Measurements from ENCODE around the gene PLEKHG3. TPM values are rescaled to one million over a fixed set of nuclear protein-coding genes. Genes with fewer than 3 reads are reported as not detected.
A peak's percentile ranks its signal among the peaks of the same experiment; 100 is the strongest.

PLEKHG3 gene
- total and polyA plus RNA-seq, 4 experiments from 2014 or later = 10.8 to 62.6 (median 54.9) TPM

GRCh38 chr14:64698903-64699302 lies 5.3 kb upstream of the PLEKHG3 start:
- Mint-ChIP-seq H3K9me3 (no peaks in the 10 kb centered on the region), H3K27me3 (no peaks in the 10 kb centered on the region), H3K4me3 (peak overlapping the region; percentile 11 to 80 (median 60)), H3K4me1 (peaks cover 53 to 88% (median 64%) of the 10 kb centered on the region in 4 donors), H3K36me3 (no peaks in the 10 kb centered on the region), H3K27ac (peak overlapping the region; percentile 48 to 95 (median 86))
- CTCF ChIA-PET (ENCODE audit: partially characterized antibody) = interaction anchor here (0.7 to 7.4 kb wide), 16 partner anchors 10 to 194 kb away, joined by 3 to 62 read pairs (median 4); no protein-coding TSS in a partner anchor
- Histone ChIP-seq H3K27ac (ENCODE audit: low read depth, low read length) (peak overlapping the region; percentile 7), H3K4me3 (ENCODE audit: low read length in 2 of 2) (no peak overlapping the region), H3K36me3 (ENCODE audit: insufficient read depth, low read length) (no peaks in the 10 kb centered on the region), H3K9me3 (ENCODE audit: control insufficient read depth in 1 of 2, low read length in 2 of 2) (no peaks in the 10 kb centered on the region), H3K4me1 (ENCODE audit: insufficient read depth, low read length) (peaks cover 89% of the 10 kb centered on the region), H3K27me3 (ENCODE audit: insufficient read depth, low read length) (no peaks in the 10 kb centered on the region)
- intact Hi-C loops (cut with micrococcal nuclease) = loop anchor here (2.0 kb wide), 1 partner anchor 24 kb away; no protein-coding TSS in a partner anchor
- POLR2A ChIA-PET (ENCODE audit: partially characterized antibody) = interaction anchor here (0.7 to 21.0 kb wide), 13 partner anchors 8 to 216 kb away, joined by 3 to 469 read pairs (median 7); partner anchors contain the start of genes PLEKHG3 and ZBTB1
- DNase-seq = peak in 4 of 5 donors; percentile 37 to 59 (median 50)

- Histone ChIP-seq H3K4me3 (ENCODE audit: low read length in 2 of 2) (no peak overlapping the region), H3K36me3 (ENCODE audit: insufficient read depth, low read length) (no peaks in the 10 kb centered on the region), H3K27ac (ENCODE audit: low read depth, low read length) (no peak overlapping the region), H3K4me1 (ENCODE audit: insufficient read depth, low read length) (peaks cover 80% of the 10 kb centered on the region), H3K9me3 (ENCODE audit: control insufficient read depth in 1 of 2, low read length in 2 of 2) (no peaks in the 10 kb centered on the region), H3K27me3 (ENCODE audit: insufficient read depth, low read length) (no peaks in the 10 kb centered on the region)
- H3K27me3 Mint-ChIP-seq = no peaks in the 10 kb centered on the region
- no peak for DNase-seq
- H3K4me1 Mint-ChIP-seq = peaks cover 46 to 82% (median 58%) of the 10 kb centered on the region in 4 donors
- peak overlapping the region in 4 of 7 donors; percentile 11 to 83 (median 63) for H3K27ac Mint-ChIP-seq
- CTCF ChIA-PET (ENCODE audit: partially characterized antibody) = interaction anchor here (1.6 to 7.4 kb wide), 4 partner anchors 9 to 28 kb away, joined by 3 to 62 read pairs (median 17); no protein-coding TSS in a partner anchor
- POLR2A ChIA-PET (ENCODE audit: partially characterized antibody) = interaction anchor here (7.9 to 21.0 kb wide), 3 partner anchors 6 to 27 kb away, joined by 56 to 469 read pairs (median 178); partner anchors contain the start of gene PLEKHG3
- H3K36me3 Mint-ChIP-seq = peaks cover 0 to 5% of the 10 kb centered on the region in 2 donors
- intact Hi-C loops (cut with micrococcal nuclease) = no loop called here
- H3K9me3 Mint-ChIP-seq = no peaks in the 10 kb centered on the region
- peak overlapping the region in 2 of 8 donors; percentile 13 to 64 for H3K4me3 Mint-ChIP-seq
Measured at GRCh38 chr14:64700290-64700689, 3.9 kb upstream of the PLEKHG3 start.

- Mint-ChIP-seq H3K27me3 (no peaks in the 10 kb centered on the region), H3K27ac (peak overlapping the region in 5 of 7 donors; percentile 7 to 83 (median 30)), H3K36me3 (peaks cover 0 to 11% of the 10 kb centered on the region in 2 donors), H3K4me3 (no peak overlapping the region), H3K4me1 (peaks cover 47 to 83% (median 60%) of the 10 kb centered on the region in 4 donors), H3K9me3 (no peaks in the 10 kb centered on the region)
- no peak for DNase-seq
- Histone ChIP-seq H3K4me3 (ENCODE audit: low read length in 2 of 2) (no peak overlapping the region), H3K4me1 (ENCODE audit: insufficient read depth, low read length) (peaks cover 80% of the 10 kb centered on the region), H3K36me3 (ENCODE audit: insufficient read depth, low read length) (no peaks in the 10 kb centered on the region), H3K9me3 (ENCODE audit: control insufficient read depth in 1 of 2, low read length in 2 of 2) (no peaks in the 10 kb centered on the region), H3K27ac (ENCODE audit: low read depth, low read length) (no peak overlapping the region), H3K27me3 (ENCODE audit: insufficient read depth, low read length) (no peaks in the 10 kb centered on the region)
- ChIA-PET CTCF (ENCODE audit: partially characterized antibody) (interaction anchor here (1.6 to 7.4 kb wide), 4 partner anchors 9 to 29 kb away, joined by 3 to 62 read pairs (median 17); no protein-coding TSS in a partner anchor), POLR2A (ENCODE audit: partially characterized antibody) (interaction anchor here (7.9 to 21.0 kb wide), 3 partner anchors 6 to 27 kb away, joined by 56 to 469 read pairs (median 178); partner anchors contain the start of gene PLEKHG3)
- intact Hi-C loops (cut with micrococcal nuclease) = no loop called here
Measured at GRCh38 chr14:64700894-64701293, 3.3 kb upstream of the PLEKHG3 start.

- intact Hi-C loops (cut with micrococcal nuclease) = no loop called here
- Histone ChIP-seq H3K27me3 (ENCODE audit: insufficient read depth, low read length) (no peaks in the 10 kb centered on the region), H3K4me1 (ENCODE audit: insufficient read depth, low read length) (peaks cover 80% of the 10 kb centered on the region), H3K27ac (ENCODE audit: low read depth, low read length) (no peak overlapping the region), H3K9me3 (ENCODE audit: control insufficient read depth in 1 of 2, low read length in 2 of 2) (no peaks in the 10 kb centered on the region), H3K4me3 (ENCODE audit: low read length in 2 of 2) (no peak overlapping the region), H3K36me3 (ENCODE audit: insufficient read depth, low read length) (no peaks in the 10 kb centered on the region)
- no peak for DNase-seq
- peak overlapping the region in 3 of 7 donors; percentile 17 to 86 (median 61) for H3K27ac Mint-ChIP-seq
- ChIA-PET CTCF (ENCODE audit: partially characterized antibody) (no interaction called here), POLR2A (ENCODE audit: partially characterized antibody) (interaction anchor here (7.9 to 21.0 kb wide), 3 partner anchors 5 to 28 kb away, joined by 56 to 469 read pairs (median 178); partner anchors contain the start of gene PLEKHG3)
- H3K4me1 Mint-ChIP-seq = peaks cover 41 to 83% (median 57%) of the 10 kb centered on the region in 4 donors
- peaks cover 0 to 12% of the 10 kb centered on the region in 2 donors for H3K36me3 Mint-ChIP-seq
- H3K9me3 Mint-ChIP-seq = no peaks in the 10 kb centered on the region
- H3K4me3 Mint-ChIP-seq = no peak overlapping the region
- H3K27me3 Mint-ChIP-seq = no peaks in the 10 kb centered on the region
Measured at GRCh38 chr14:64701660-64702059, 2.6 kb upstream of the PLEKHG3 start.

DNA sequence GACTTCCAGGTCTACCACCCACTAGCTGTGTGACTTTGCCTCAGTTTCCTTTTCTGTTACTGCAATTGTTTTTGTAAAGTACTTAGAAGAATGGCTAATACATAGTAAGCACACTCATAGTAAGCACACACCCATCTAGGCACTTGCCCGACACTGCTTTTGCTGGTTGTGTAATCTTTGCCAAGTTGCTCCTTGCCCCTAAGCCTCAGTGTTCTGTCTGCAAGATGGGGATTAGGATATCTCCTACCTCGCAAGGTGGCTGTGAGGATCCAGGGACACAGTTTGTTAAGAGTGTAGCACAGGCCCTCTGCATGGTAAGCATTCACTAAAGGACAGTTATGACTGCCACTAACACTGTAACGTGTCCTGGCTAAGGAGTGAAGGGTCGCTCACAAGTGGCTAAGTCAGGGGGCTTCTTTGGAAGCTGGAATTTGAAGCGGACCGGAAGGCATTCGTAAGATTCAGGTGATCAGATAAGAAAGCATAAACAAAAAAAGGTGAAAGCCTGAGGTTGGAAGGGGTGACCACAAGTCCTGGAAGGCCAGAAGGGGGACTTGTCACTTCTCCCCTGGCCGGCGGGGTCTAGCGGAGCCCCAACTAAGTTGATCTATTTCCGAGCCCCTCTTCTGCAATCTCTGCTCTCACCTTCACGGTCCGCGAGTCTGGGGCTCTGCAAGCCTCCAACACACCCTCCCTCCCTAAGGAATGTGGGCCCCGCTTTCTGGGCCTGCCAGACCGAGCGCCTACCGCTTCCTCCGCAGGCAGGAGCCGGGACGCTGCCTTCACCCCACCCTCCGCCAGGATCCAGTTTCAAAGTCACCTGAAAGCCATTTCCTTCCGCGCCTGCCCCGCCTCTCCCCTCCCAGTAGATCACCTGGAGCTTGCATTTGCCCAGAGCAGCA lies 1.5 kb upstream of the PLEKHG3 start:
- peak overlapping the region; percentile 83 to 94 (median 92) for H3K4me3 Mint-ChIP-seq
- H3K27me3 Mint-ChIP-seq = no peaks in the 10 kb centered on the region
- no peaks in the 10 kb centered on the region for H3K9me3 ChIP-seq (ENCODE audit: control insufficient read depth in 1 of 2, low read length in 2 of 2)
- CTCF ChIA-PET (ENCODE audit: partially characterized antibody) = interaction anchor here (1.2 to 8.0 kb wide), 4 partner anchors 22 to 61 kb away, joined by 3 to 67 read pairs (median 10); no protein-coding TSS in a partner anchor
- no peaks in the 10 kb centered on the region for H3K9me3 Mint-ChIP-seq
- H3K36me3 ChIP-seq (ENCODE audit: insufficient read depth, low read length) = no peaks in the 10 kb centered on the region
- POLR2A ChIA-PET (ENCODE audit: partially characterized antibody) = interaction anchor here (1.6 to 21.0 kb wide), 8 partner anchors 8 to 56 kb away, joined by 3 to 469 read pairs (median 34); no protein-coding TSS in a partner anchor
- intact Hi-C loops (cut with micrococcal nuclease) = no loop called here
- DNase-seq = peak; percentile 40 to 71 (median 50)
- H3K4me1 Mint-ChIP-seq = peaks cover 42 to 83% (median 57%) of the 10 kb centered on the region in 4 donors
- H3K4me1 ChIP-seq (ENCODE audit: insufficient read depth, low read length) = peaks cover 80% of the 10 kb centered on the region
- peak overlapping the region; percentile 83 to 96 (median 88) for H3K27ac Mint-ChIP-seq
- peak overlapping the region in 1 of 2 donors; percentile 57 for H3K4me3 ChIP-seq (ENCODE audit: low read length in 2 of 2)
- H3K36me3 Mint-ChIP-seq = peaks cover 0 to 14% of the 10 kb centered on the region in 2 donors
- H3K27me3 ChIP-seq (ENCODE audit: insufficient read depth, low read length) = no peaks in the 10 kb centered on the region
- peak overlapping the region; percentile 80 for H3K27ac ChIP-seq (ENCODE audit: low read depth, low read length)

GRCh38 chr14:64703395-64704142 lies 655 bp upstream of the PLEKHG3 start:
- Mint-ChIP-seq H3K36me3 (peaks cover 0 to 16% of the 10 kb centered on the region in 2 donors), H3K4me1 (peaks cover 42 to 83% (median 58%) of the 10 kb centered on the region in 4 donors), H3K27ac (peak overlapping the region; percentile 83 to 96 (median 87)), H3K9me3 (no peaks in the 10 kb centered on the region), H3K27me3 (no peaks in the 10 kb centered on the region), H3K4me3 (peak overlapping the region; percentile 83 to 94 (median 92))
- Histone ChIP-seq H3K27ac (ENCODE audit: low read depth, low read length) (peak overlapping the region; percentile 80), H3K9me3 (ENCODE audit: control insufficient read depth in 1 of 2, low read length in 2 of 2) (no peaks in the 10 kb centered on the region), H3K4me1 (ENCODE audit: insufficient read depth, low read length) (peaks cover 80% of the 10 kb centered on the region), H3K36me3 (ENCODE audit: insufficient read depth, low read length) (no peaks in the 10 kb centered on the region), H3K4me3 (ENCODE audit: low read length in 2 of 2) (peak overlapping the region; percentile 57 to 74), H3K27me3 (ENCODE audit: insufficient read depth, low read length) (no peaks in the 10 kb centered on the region)
- DNase-seq = no peak
- POLR2A ChIA-PET (ENCODE audit: partially characterized antibody) = interaction anchor here (0.7 to 21.0 kb wide), 10 partner anchors 9 to 55 kb away, joined by 3 to 469 read pairs (median 8); no protein-coding TSS in a partner anchor
- CTCF ChIA-PET (ENCODE audit: partially characterized antibody) = interaction anchor here (1.2 to 8.0 kb wide), 4 partner anchors 21 to 60 kb away, joined by 3 to 67 read pairs (median 10); no protein-coding TSS in a partner anchor
- intact Hi-C loops (cut with micrococcal nuclease) = loop anchor here (2.0 kb wide), 2 partner anchors 15 to 31 kb away; no protein-coding TSS in a partner anchor

Data from CD4-positive, alpha-beta memory T cell (primary cell).